OCI-LY7 (cell line): ENCODE measurements around the gene SAFB2.

ENCODE experiments used
- CTCF ChIP-seq: fragments of 200-600 bp; sonication (generic); conservative IDR thresholded peaks from 2 replicates; pipeline ENCODE4 v1.5.1; 2014; ENCODE audit warnings: mild to moderate bottlenecking, antibody characterized with exemption, low read length, moderate library complexity, mixed read lengths
- EZH2phosphoT487 ChIP-seq: fragments of 200-600 bp; sonication (generic); IDR thresholded peaks from 2 replicates; pipeline ENCODE4 v1.6.1; 2018; ENCODE audit warnings: low read depth, borderline replicate concordance, mild to moderate bottlenecking, mixed run types, antibody characterized with exemption, low read length, moderate library complexity, mixed read lengths

GRCh38 chr19:5642204-5642603, 19.6 kb upstream of the SAFB2 start:
- TF ChIP-seq CTCF (no peak), EZH2phosphoT487 (no peak)
